ENCODE measurements around the gene KCNH1.

The KCNH1 gene

GRCh38 chr1:211135342-211135950 lies 1.5 kb upstream of the KCNH1 start:
- Histone ChIP-seq H3K27me3 (ENCODE audit: control insufficient read depth in 1 of 2, insufficient read depth in 2 of 2, low read length in 2 of 2) (peaks cover 0 to 12% of the 10 kb centered on the region in 2 donors), H3K27ac (ENCODE audit: low read depth, low read length) (no peak overlapping the region), H3K4me3 (ENCODE audit: low read depth in 1 of 2, low read length in 2 of 2) (no peak overlapping the region), H3K9ac (ENCODE audit: low read length) (no peak overlapping the region), H3K9me3 (ENCODE audit: low read length) (no peaks in the 10 kb centered on the region), H3K4me1 (ENCODE audit: insufficient read depth, low read length) (no peaks in the 10 kb centered on the region), H3K36me3 (ENCODE audit: insufficient read depth, low read length) (no peaks in the 10 kb centered on the region)

GRCh38 chr1:211133393-211133835 lies 534 bp downstream of the KCNH1 start:
- Histone ChIP-seq H3K27ac (ENCODE audit: low read depth, low read length) (peak overlapping the region; percentile 12), H3K9me3 (ENCODE audit: low read length) (no peaks in the 10 kb centered on the region), H3K4me1 (ENCODE audit: insufficient read depth, low read length) (no peaks in the 10 kb centered on the region), H3K27me3 (ENCODE audit: control insufficient read depth in 1 of 2, insufficient read depth in 2 of 2, low read length in 2 of 2) (peaks cover 0 to 12% of the 10 kb centered on the region in 2 donors), H3K9ac (ENCODE audit: low read length) (no peak overlapping the region), H3K4me3 (ENCODE audit: low read depth in 1 of 2, low read length in 2 of 2) (peak overlapping the region; percentile 31 to 59), H3K36me3 (ENCODE audit: insufficient read depth, low read length) (no peaks in the 10 kb centered on the region)

- Histone ChIP-seq H3K9me3 (ENCODE audit: low read length) (no peaks in the 10 kb centered on the region), H3K4me1 (ENCODE audit: insufficient read depth, low read length) (no peaks in the 10 kb centered on the region), H3K27me3 (ENCODE audit: control insufficient read depth in 1 of 2, insufficient read depth in 2 of 2, low read length in 2 of 2) (peaks cover 0 to 12% of the 10 kb centered on the region in 2 donors), H3K4me3 (ENCODE audit: low read depth in 1 of 2, low read length in 2 of 2) (peak overlapping the region; percentile 31 to 59), H3K9ac (ENCODE audit: low read length) (no peak overlapping the region), H3K36me3 (ENCODE audit: insufficient read depth, low read length) (no peaks in the 10 kb centered on the region), H3K27ac (ENCODE audit: low read depth, low read length) (peak overlapping the region; percentile 12)
These were observed 1.1 kb downstream of the KCNH1 start for GRCh38 chr1:211132721-211133392.

- H3K4me1 ChIP-seq (ENCODE audit: insufficient read depth, low read length), result peaks cover 7% of the 10 kb centered on the region
- H3K36me3 ChIP-seq (ENCODE audit: insufficient read depth, low read length), result no peaks in the 10 kb centered on the region
- no peak overlapping the region for H3K27ac ChIP-seq (ENCODE audit: low read depth, low read length)
- peaks cover 0 to 12% of the 10 kb centered on the region in 2 donors for H3K27me3 ChIP-seq (ENCODE audit: control insufficient read depth in 1 of 2, insufficient read depth in 2 of 2, low read length in 2 of 2)
- H3K9me3 ChIP-seq (ENCODE audit: low read length), result no peaks in the 10 kb centered on the region
- H3K4me3 ChIP-seq (ENCODE audit: low read depth in 1 of 2, low read length in 2 of 2), result no peak overlapping the region
- H3K9ac ChIP-seq (ENCODE audit: low read length), result no peak overlapping the region
These were observed 4.2 kb downstream of the KCNH1 start for GRCh38 chr1:211129776-211130175.

GRCh38 chr1:211127166-211127565 lies 6.8 kb downstream of the KCNH1 start:
- Histone ChIP-seq H3K27me3 (ENCODE audit: control insufficient read depth in 1 of 2, insufficient read depth in 2 of 2, low read length in 2 of 2) (peaks cover 0 to 8% of the 10 kb centered on the region in 2 donors), H3K27ac (ENCODE audit: low read depth, low read length) (no peak overlapping the region)

GRCh38 chr1:211126622-211127021 lies 7.3 kb downstream of the KCNH1 start:
- H3K9ac ChIP-seq (ENCODE audit: low read length), result no peak overlapping the region
- no peaks in the 10 kb centered on the region for H3K9me3 ChIP-seq (ENCODE audit: low read length)
- no peaks in the 10 kb centered on the region for H3K36me3 ChIP-seq (ENCODE audit: insufficient read depth, low read length)
- no peak overlapping the region for H3K27ac ChIP-seq (ENCODE audit: low read depth, low read length)
- H3K4me1 ChIP-seq (ENCODE audit: insufficient read depth, low read length), result peaks cover 7% of the 10 kb centered on the region
- no peak overlapping the region for H3K4me3 ChIP-seq (ENCODE audit: low read depth in 1 of 2, low read length in 2 of 2)
- peaks cover 0 to 2% of the 10 kb centered on the region in 2 donors for H3K27me3 ChIP-seq (ENCODE audit: control insufficient read depth in 1 of 2, insufficient read depth in 2 of 2, low read length in 2 of 2)

More at GRCh38 chr1:211127166-211127565, 6.8 kb downstream of the KCNH1 start:
- Histone ChIP-seq H3K9ac (ENCODE audit: low read length) (no peak overlapping the region), H3K36me3 (ENCODE audit: insufficient read depth, low read length) (no peaks in the 10 kb centered on the region), H3K4me3 (ENCODE audit: low read depth in 1 of 2, low read length in 2 of 2) (no peak overlapping the region), H3K4me1 (ENCODE audit: insufficient read depth, low read length) (peaks cover 7% of the 10 kb centered on the region), H3K9me3 (ENCODE audit: low read length) (no peaks in the 10 kb centered on the region)

- Histone ChIP-seq H3K4me1 (ENCODE audit: insufficient read depth, low read length) (no peaks in the 10 kb centered on the region), H3K4me3 (ENCODE audit: low read depth in 1 of 2, low read length in 2 of 2) (no peak overlapping the region), H3K27ac (ENCODE audit: low read depth, low read length) (no peak overlapping the region), H3K36me3 (ENCODE audit: insufficient read depth, low read length) (no peaks in the 10 kb centered on the region), H3K9ac (ENCODE audit: low read length) (no peak overlapping the region), H3K9me3 (ENCODE audit: low read length) (no peaks in the 10 kb centered on the region), H3K27me3 (ENCODE audit: control insufficient read depth in 1 of 2, insufficient read depth in 2 of 2, low read length in 2 of 2) (no peaks in the 10 kb centered on the region)
These were observed 15.4 kb downstream of the KCNH1 start for GRCh38 chr1:211118407-211119102.

- Histone ChIP-seq H3K27me3 (ENCODE audit: control insufficient read depth in 1 of 2, insufficient read depth in 2 of 2, low read length in 2 of 2) (no peaks in the 10 kb centered on the region), H3K4me3 (ENCODE audit: low read depth in 1 of 2, low read length in 2 of 2) (no peak overlapping the region), H3K9ac (ENCODE audit: low read length) (no peak overlapping the region), H3K9me3 (ENCODE audit: low read length) (no peaks in the 10 kb centered on the region), H3K4me1 (ENCODE audit: insufficient read depth, low read length) (no peaks in the 10 kb centered on the region), H3K27ac (ENCODE audit: low read depth, low read length) (no peak overlapping the region), H3K36me3 (ENCODE audit: insufficient read depth, low read length) (no peaks in the 10 kb centered on the region)
These were observed 19.5 kb downstream of the KCNH1 start for GRCh38 chr1:211114446-211114845.

GRCh38 chr1:211113566-211113965 lies 20.4 kb downstream of the KCNH1 start:
- Histone ChIP-seq H3K36me3 (ENCODE audit: insufficient read depth, low read length) (no peaks in the 10 kb centered on the region), H3K4me1 (ENCODE audit: insufficient read depth, low read length) (no peaks in the 10 kb centered on the region), H3K9me3 (ENCODE audit: low read length) (no peaks in the 10 kb centered on the region), H3K27me3 (ENCODE audit: control insufficient read depth in 1 of 2, insufficient read depth in 2 of 2, low read length in 2 of 2) (no peaks in the 10 kb centered on the region), H3K27ac (ENCODE audit: low read depth, low read length) (no peak overlapping the region), H3K9ac (ENCODE audit: low read length) (no peak overlapping the region), H3K4me3 (ENCODE audit: low read depth in 1 of 2, low read length in 2 of 2) (no peak overlapping the region)

- Histone ChIP-seq H3K4me3 (ENCODE audit: low read depth in 1 of 2, low read length in 2 of 2) (no peak overlapping the region), H3K27me3 (ENCODE audit: control insufficient read depth in 1 of 2, insufficient read depth in 2 of 2, low read length in 2 of 2) (no peaks in the 10 kb centered on the region), H3K4me1 (ENCODE audit: insufficient read depth, low read length) (no peaks in the 10 kb centered on the region)
These were observed 22.6 kb downstream of the KCNH1 start for GRCh38 chr1:211111351-211111750.

GRCh38 chr1:211101481-211101880 lies 32.5 kb downstream of the KCNH1 start:
- Histone ChIP-seq H3K27me3 (ENCODE audit: control insufficient read depth in 1 of 2, insufficient read depth in 2 of 2, low read length in 2 of 2) (no peaks in the 10 kb centered on the region), H3K27ac (ENCODE audit: low read depth, low read length) (no peak overlapping the region), H3K9me3 (ENCODE audit: low read length) (no peaks in the 10 kb centered on the region), H3K9ac (ENCODE audit: low read length) (no peak overlapping the region), H3K4me3 (ENCODE audit: low read depth in 1 of 2, low read length in 2 of 2) (no peak overlapping the region), H3K4me1 (ENCODE audit: insufficient read depth, low read length) (no peaks in the 10 kb centered on the region), H3K36me3 (ENCODE audit: insufficient read depth, low read length) (no peaks in the 10 kb centered on the region)

More at GRCh38 chr1:211111351-211111750, 22.6 kb downstream of the KCNH1 start:
- H3K36me3 ChIP-seq (ENCODE audit: insufficient read depth, low read length), result no peaks in the 10 kb centered on the region
- no peaks in the 10 kb centered on the region for H3K9me3 ChIP-seq (ENCODE audit: low read length)
- H3K9ac ChIP-seq (ENCODE audit: low read length), result no peak overlapping the region
- no peak overlapping the region for H3K27ac ChIP-seq (ENCODE audit: low read depth, low read length)
